Vagina (tissue), 2 donors: ENCODE results near the gene FAM72D.
"Not testable (repeated sequence)": the region's sequence is repeated elsewhere in the genome, so short reads cannot be mapped to it uniquely, and the experiment has no call there.

Experiments used
- POLR2A ChIP-seq, 2 donors: fragments of 450-650 bp; IDR thresholded peaks; one replicate each; pipeline ENCODE4 v1.6.1; 2017; ENCODE audit warnings: antibody characterized with exemption in 2 of 2, mild to moderate bottlenecking in 2 of 2, moderate library complexity in 2 of 2
- POLR2AphosphoS5 ChIP-seq, 2 donors: sonication (generic); formaldehyde crosslinking; IDR thresholded peaks; one replicate each; pipeline ENCODE4 v1.9.0; 2017; ENCODE audit warnings: antibody characterized with exemption in 2 of 2, mild to moderate bottlenecking in 2 of 2, low read depth in 1 of 2; ENCODE audit not compliant: insufficient read depth in 1 of 2
- TF ChIP-seq, protein P1 (sequence below), 3 experiments: fragments of 450-650 bp in 2 of 3; fragments of 200-600 bp in 1 of 3; sonication (generic) in 1 of 3; IDR thresholded peaks; one replicate each; pipeline ENCODE4 v1.5.1; 2017 to 2019; ENCODE audit warnings: antibody characterized with exemption in 3 of 3, mild to moderate bottlenecking in 2 of 3, moderate library complexity in 2 of 3

DNA sequence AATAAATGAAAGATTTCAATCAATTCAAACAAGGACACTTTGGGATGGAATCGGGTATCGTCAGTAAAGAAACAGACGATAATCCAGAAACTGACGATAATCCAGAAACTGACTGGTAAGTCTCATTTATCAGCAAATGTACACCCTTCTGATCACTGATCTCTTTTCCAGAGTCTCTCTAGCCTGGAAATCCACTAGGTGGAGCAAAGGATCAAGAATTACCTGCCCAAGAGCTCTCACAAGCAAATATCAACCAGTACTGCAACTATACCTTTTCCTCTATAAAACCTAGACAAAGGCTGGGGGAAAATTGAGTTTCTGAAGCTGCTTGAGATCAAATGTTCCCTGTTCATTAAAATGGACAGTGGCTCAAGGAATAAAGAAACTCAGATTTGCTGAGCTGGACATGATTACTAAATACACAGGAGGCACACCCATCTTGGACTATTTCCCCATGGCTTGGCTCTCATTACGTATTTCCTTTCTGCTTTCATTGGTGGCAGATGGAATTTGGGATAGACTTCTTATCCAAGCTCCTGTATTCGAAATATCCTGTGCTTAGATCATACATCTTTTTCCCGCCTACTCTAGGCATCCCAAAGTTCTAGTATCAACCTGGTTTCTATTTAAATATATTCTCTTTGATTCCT is 28.3 kb downstream of the FAM72D start:
- TF ChIP-seq, protein P1, sequence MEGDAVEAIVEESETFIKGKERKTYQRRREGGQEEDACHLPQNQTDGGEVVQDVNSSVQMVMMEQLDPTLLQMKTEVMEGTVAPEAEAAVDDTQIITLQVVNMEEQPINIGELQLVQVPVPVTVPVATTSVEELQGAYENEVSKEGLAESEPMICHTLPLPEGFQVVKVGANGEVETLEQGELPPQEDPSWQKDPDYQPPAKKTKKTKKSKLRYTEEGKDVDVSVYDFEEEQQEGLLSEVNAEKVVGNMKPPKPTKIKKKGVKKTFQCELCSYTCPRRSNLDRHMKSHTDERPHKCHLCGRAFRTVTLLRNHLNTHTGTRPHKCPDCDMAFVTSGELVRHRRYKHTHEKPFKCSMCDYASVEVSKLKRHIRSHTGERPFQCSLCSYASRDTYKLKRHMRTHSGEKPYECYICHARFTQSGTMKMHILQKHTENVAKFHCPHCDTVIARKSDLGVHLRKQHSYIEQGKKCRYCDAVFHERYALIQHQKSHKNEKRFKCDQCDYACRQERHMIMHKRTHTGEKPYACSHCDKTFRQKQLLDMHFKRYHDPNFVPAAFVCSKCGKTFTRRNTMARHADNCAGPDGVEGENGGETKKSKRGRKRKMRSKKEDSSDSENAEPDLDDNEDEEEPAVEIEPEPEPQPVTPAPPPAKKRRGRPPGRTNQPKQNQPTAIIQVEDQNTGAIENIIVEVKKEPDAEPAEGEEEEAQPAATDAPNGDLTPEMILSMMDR (IDR thresholded peaks at IDR 0.05), result not testable (repeated sequence)
- TF ChIP-seq POLR2AphosphoS5 (IDR thresholded peaks at IDR 0.05; ENCODE audit: insufficient read depth in 1 of 2, low read depth in 1 of 2); POLR2A (IDR thresholded peaks at IDR 0.05): not testable (repeated sequence)
